H9 (cell line): ENCODE measurements around the gene HHIPL2. TPM values are rescaled to one million over a fixed set of nuclear protein-coding genes. Genes with fewer than 3 reads are reported as not detected.

Source experiments
- DNase-seq: peaks from one replicate; pipeline ENCODE4 v3.0.0-alpha.2; 2017
- H2AFZ ChIP-seq: one replicate; pipeline ENCODE4 v1.6.1; 2013; ENCODE audit warnings: mild to moderate bottlenecking, low read length, control low read depth, moderate library complexity
- H2AK5ac ChIP-seq: 2 replicates; pipeline ENCODE4 v1.6.1; 2013; ENCODE audit warnings: low read length, control low read depth, mixed read lengths; ENCODE audit not compliant: insufficient read length
- H2BK120ac ChIP-seq: one replicate; pipeline ENCODE4 v1.6.1; 2013; ENCODE audit warnings: low read depth, mild to moderate bottlenecking, low read length, control low read depth, inconsistent platforms; ENCODE audit not compliant: poor library complexity, severe bottlenecking
- H2BK12ac ChIP-seq: 2 replicates; pipeline ENCODE4 v1.6.1; 2013; ENCODE audit warnings: low read length, control low read depth, mixed read lengths, low read depth; ENCODE audit not compliant: insufficient read length
- H2BK15ac ChIP-seq: 2 replicates; pipeline ENCODE4 v1.6.1; 2013; ENCODE audit warnings: low read depth, low read length, control low read depth
- H2BK20ac ChIP-seq: one replicate; pipeline ENCODE4 v1.6.1; 2013; ENCODE audit warnings: low read depth, mild to moderate bottlenecking, low read length, control low read depth, inconsistent platforms; ENCODE audit not compliant: poor library complexity, severe bottlenecking
- H2BK5ac ChIP-seq: 2 replicates; pipeline ENCODE4 v1.6.1; 2013; ENCODE audit warnings: low read length, control low read depth, mixed read lengths; ENCODE audit not compliant: insufficient read length
- H3K14ac ChIP-seq: 2 replicates; pipeline ENCODE4 v1.6.1; 2013; ENCODE audit warnings: low read length, control low read depth; ENCODE audit not compliant: insufficient read depth
- H3K18ac ChIP-seq: 2 replicates; pipeline ENCODE4 v1.6.1; 2013; ENCODE audit warnings: low read depth, mild to moderate bottlenecking, mixed read lengths, low read length, control low read depth; ENCODE audit not compliant: insufficient read length
- H3K23ac ChIP-seq: 2 replicates; pipeline ENCODE4 v1.6.1; 2013; ENCODE audit warnings: low read length, control low read depth, mixed read lengths, low read depth; ENCODE audit not compliant: insufficient read length
- H3K23me2 ChIP-seq: 2 replicates; pipeline ENCODE4 v1.6.1; 2013; ENCODE audit warnings: low read depth, mild to moderate bottlenecking, mixed read lengths, low read length, control low read depth; ENCODE audit not compliant: insufficient read length, poor library complexity, severe bottlenecking
- H3K27ac ChIP-seq: 2 replicates; pipeline ENCODE4 v1.5.1; 2013; ENCODE audit warnings: low read length, control low read depth, mixed read lengths, low read depth; ENCODE audit not compliant: insufficient read length
- H3K27me3 ChIP-seq: 2 replicates; pipeline ENCODE4 v1.6.1; 2013; ENCODE audit warnings: low read length, control low read depth, inconsistent platforms; ENCODE audit not compliant: insufficient read depth
- H3K4ac ChIP-seq: 2 replicates; pipeline ENCODE4 v1.6.1; 2013; ENCODE audit warnings: low read depth, mild to moderate bottlenecking, control low read depth, inconsistent platforms, low read length, moderate library complexity
- H3K4me1 ChIP-seq: 2 replicates; pipeline ENCODE4 v1.6.1; 2013; ENCODE audit warnings: low read length, control low read depth, inconsistent platforms; ENCODE audit not compliant: insufficient read depth
- H3K4me2 ChIP-seq: 2 replicates; pipeline ENCODE4 v1.6.1; 2013; ENCODE audit warnings: low read length, control low read depth, mixed read lengths; ENCODE audit not compliant: insufficient read length, insufficient read depth
- H3K56ac ChIP-seq: 2 replicates; pipeline ENCODE4 v1.6.1; 2013; ENCODE audit warnings: low read depth, mild to moderate bottlenecking, mixed read lengths, low read length, control low read depth; ENCODE audit not compliant: insufficient read length
- H3K79me1 ChIP-seq: 2 replicates; pipeline ENCODE4 v1.6.1; 2013; ENCODE audit warnings: low read depth, mild to moderate bottlenecking, moderate library complexity, low read length, control low read depth, inconsistent platforms; ENCODE audit not compliant: insufficient read depth, poor library complexity, severe bottlenecking
- H3K79me2 ChIP-seq: 2 replicates; pipeline ENCODE4 v1.6.1; 2013; ENCODE audit warnings: low read length, control low read depth, inconsistent platforms; ENCODE audit not compliant: insufficient read depth
- H3K9ac ChIP-seq: 2 replicates; pipeline ENCODE4 v1.6.1; 2013; ENCODE audit warnings: low read length, control low read depth, mixed read lengths; ENCODE audit not compliant: insufficient read length; ENCODE audit errors: extremely low read depth
- H3K9me3 ChIP-seq: one replicate; pipeline ENCODE4 v1.6.1; 2013; ENCODE audit warnings: low read depth, low read length, inconsistent platforms; ENCODE audit not compliant: control insufficient read depth
- H3T11ph ChIP-seq: one replicate; pipeline ENCODE4 v1.6.1; 2013; ENCODE audit warnings: mild to moderate bottlenecking, low read length, control low read depth, inconsistent platforms
- H4K20me1 ChIP-seq: one replicate; pipeline ENCODE4 v1.6.1; 2013; ENCODE audit not compliant: control insufficient read depth, insufficient read length, insufficient read depth
- H4K5ac ChIP-seq: 2 replicates; pipeline ENCODE4 v1.6.1; 2013; ENCODE audit warnings: low read depth, mild to moderate bottlenecking, mixed read lengths, low read length, control low read depth; ENCODE audit not compliant: insufficient read length
- H4K8ac ChIP-seq: replicated peaks from 2 replicates; pipeline ENCODE4 v1.6.1; 2013; ENCODE audit warnings: low read length, control low read depth, mixed read lengths, low read depth; ENCODE audit not compliant: insufficient read length
- H4K91ac ChIP-seq: 2 replicates; pipeline ENCODE4 v1.6.1; 2013; ENCODE audit warnings: low read depth, mild to moderate bottlenecking, moderate library complexity, mixed read lengths, low read length, control low read depth; ENCODE audit not compliant: insufficient read length
- H3K27ac Mint-ChIP-seq, 3 experiments: 2 replicates in 2 of 3; 3 replicates in 1 of 3; pipeline ENCODE4 v1.8.0; 2020 to 2021; ENCODE audit warnings: mixed read lengths in 3 of 3, mild to moderate bottlenecking in 1 of 3, moderate library complexity in 1 of 3
- H3K27me3 Mint-ChIP-seq: 2 replicates; pipeline ENCODE4 v1.8.0; 2021; ENCODE audit warnings: low read depth, mild to moderate bottlenecking, moderate library complexity, mixed read lengths
- H3K36me3 Mint-ChIP-seq, 3 experiments: 2 replicates in 2 of 3; 3 replicates in 1 of 3; pipeline ENCODE4 v1.8.0; 2020 to 2021; ENCODE audit warnings: low read depth in 3 of 3, mixed read lengths in 3 of 3; ENCODE audit not compliant: insufficient read depth in 1 of 3
- H3K4me1 Mint-ChIP-seq, 2 experiments: 2 replicates each; pipeline ENCODE4 v1.8.0; 2020; ENCODE audit warnings: mixed read lengths in 2 of 2
- H3K4me3 Mint-ChIP-seq, 2 experiments: 2 replicates in 1 of 2; 3 replicates in 1 of 2; pipeline ENCODE4 v1.8.0; 2020 to 2021; ENCODE audit warnings: mild to moderate bottlenecking in 2 of 2, mixed read lengths in 2 of 2, moderate library complexity in 1 of 2
- H3K9me3 Mint-ChIP-seq, 2 experiments: 2 replicates in 1 of 2; 3 replicates in 1 of 2; pipeline ENCODE4 v1.8.0; 2020; ENCODE audit warnings: mild to moderate bottlenecking in 2 of 2, mixed read lengths in 2 of 2, moderate library complexity in 1 of 2
- CTCF ChIP-seq: fragments of 200-600 bp; sonication (generic); conservative IDR thresholded peaks from 3 replicates; pipeline ENCODE4 v1.8.0; 2021; ENCODE audit warnings: antibody characterized with exemption, mild to moderate bottlenecking
- WGBS: extraction: QIAGEN DNeasy Blood & Tissue Kit; methylation state at CpG from one replicate; pipeline ENCODE4 v1.1.7; 2013; ENCODE audit warnings: missing lambda C conversion rate, low lambda C conversion rate, mixed read lengths; ENCODE audit not compliant: insufficient read length; ENCODE audit errors: extremely low coverage; 5-methylcytosine and 5-hydroxymethylcytosine counted together
- total RNA-seq: library from RNA; stranded (reverse); gene quantifications from 2 replicates; pipeline ENCODE4 v1.2.1, GENCODE V29; 2021

HHIPL2 gene
- total RNA-seq, 1 experiment from 2014 or later: 0.39 TPM

GRCh38 chr1:222583079-222583478 is 35.2 kb upstream of the HHIPL2 start:
- no peak for TF ChIP-seq CTCF
- H4K20me1 ChIP-seq: no peaks in the 10 kb centered on the region
- no peak overlapping the region for H2BK5ac ChIP-seq
- no peak overlapping the region for H2BK12ac ChIP-seq
- DNase-seq: no peak
- H3K36me3 Mint-ChIP-seq: peaks cover 11 to 53% (median 43%) of the 10 kb centered on the region in 3 experiments; a peak in 6 of 7 replicates
- no peak overlapping the region for H3K27ac Mint-ChIP-seq
- H3K9me3 Mint-ChIP-seq: no peaks in the 10 kb centered on the region
- H3K9me3 ChIP-seq: no peaks in the 10 kb centered on the region
- H3K4ac ChIP-seq: no peak overlapping the region
- no peaks in the 10 kb centered on the region for H3K23me2 ChIP-seq
- H4K8ac ChIP-seq: no peak overlapping the region
- H3K56ac ChIP-seq: no peak overlapping the region
- H3K4me1 ChIP-seq: no peaks in the 10 kb centered on the region
- H3K79me2 ChIP-seq: no peaks in the 10 kb centered on the region; the same call in 1 of the 2 replicates
- no peak overlapping the region for H4K5ac ChIP-seq
- no peak overlapping the region for H3K4me3 Mint-ChIP-seq
- H2BK120ac ChIP-seq: no peak overlapping the region
- no peaks in the 10 kb centered on the region for H3K79me1 ChIP-seq
- H3K4me1 Mint-ChIP-seq: no peaks in the 10 kb centered on the region; a peak in 2 of 4 replicates
- H3K14ac ChIP-seq: no peak overlapping the region
- H2BK15ac ChIP-seq: no peak overlapping the region
- H3K18ac ChIP-seq: no peak overlapping the region
- H2AK5ac ChIP-seq: no peak overlapping the region
- no peaks in the 10 kb centered on the region for H3K27me3 Mint-ChIP-seq
- no peak overlapping the region for H3K23ac ChIP-seq
- WGBS: 100% methylated on average over 2 of the region's 5 CpGs
- no peak overlapping the region for H3K4me2 ChIP-seq
- no peak overlapping the region for H3T11ph ChIP-seq
- no peak overlapping the region for H3K9ac ChIP-seq
- no peaks in the 10 kb centered on the region for H3K27me3 ChIP-seq
- no peak overlapping the region for H3K27ac ChIP-seq
- no peak overlapping the region for H2AFZ ChIP-seq
- H2BK20ac ChIP-seq: no peak overlapping the region
- no peak overlapping the region for H4K91ac ChIP-seq
